K562 (cell line): ENCODE data around the gene MATN4. TPM values are rescaled to one million over a fixed set of nuclear protein-coding genes. Genes with fewer than 3 reads are reported as not detected.

Experiments used
- ATAC-seq: fragments of 200-7000 bp; cut with Tn5 transposase; 3 replicates; pipeline ENCODE4 v1.9.1; 2020; ENCODE audit warnings: moderate library complexity
- BruUV-seq: library from RNA; stranded (reverse); fragments of 400-500 nt; replicated peaks from 2 replicates; lab custom pipeline; 2021; lab: Mats Ljungman, UMichigan
- CTCF ChIA-PET: fragments of 300-600 bp; formaldehyde crosslinking; extraction: SDS; loops from one replicate; lab custom pipeline; 2021; ENCODE audit warnings: low intra/inter-chr PET ratio; lab: Yijun Ruan, JAX
- POLR2A ChIA-PET: fragments of 300-600, 350-650 bp; sonication (Branson Sonifier 250); formaldehyde crosslinking; extraction: SDS; loops from one replicate; lab custom pipeline; 2021; ENCODE audit warnings: antibody characterized with exemption, inconsistent platforms; lab: Yijun Ruan, JAX
- DNase-seq, 4 experiments: peaks; one replicate each; pipeline versions ENCODE4 v3.0.0 to v3.0.0-alpha.2; 2011 to 2018; ENCODE audit warnings: low spot score in 3 of 4, mixed read lengths in 3 of 4; ENCODE audit errors: extremely low read depth in 1 of 4
- FAIRE-seq: peaks from 2 replicates; lab custom pipeline; 2011; peaks lifted over from hg19 to GRCh38; lab: Jason Lieb, UNC
- H2AFZ ChIP-seq: 2 replicates; pipeline ENCODE4 v1.6.0; 2011; ENCODE audit warnings: low read depth, low read length, control low read depth, inconsistent platforms
- H3K27ac ChIP-seq: fragments of 200-600 bp; 3 replicates; pipeline ENCODE4 v1.8.0; 2011; ENCODE audit warnings: low read depth, mild to moderate bottlenecking, control low read depth, inconsistent platforms, low read length, moderate library complexity, mixed read lengths; ENCODE audit errors: extremely low read depth
- H3K27me3 ChIP-seq, 2 experiments: fragments of 300-600 bp in 1 of 2; 2 replicates in 1 of 2; 3 replicates in 1 of 2; pipeline versions ENCODE4 v1.6.0 to v1.8.0; 2011; ENCODE audit warnings: inconsistent platforms in 2 of 2, low read length in 2 of 2, mild to moderate bottlenecking in 1 of 2, mixed read lengths in 1 of 2, moderate library complexity in 1 of 2; ENCODE audit not compliant: control insufficient read depth in 2 of 2, insufficient read depth in 2 of 2
- H3K36me3 ChIP-seq: fragments of 300-600 bp; 3 replicates; pipeline ENCODE4 v1.8.0; 2011; ENCODE audit warnings: mild to moderate bottlenecking, low read length, inconsistent platforms; ENCODE audit not compliant: control insufficient read depth, insufficient read depth
- H3K4me1 ChIP-seq, 2 experiments: fragments of 200-600 bp in 1 of 2; replicated peaks in 1 of 2; 2 replicates in 1 of 2; 3 replicates in 1 of 2; pipeline versions ENCODE4 v1.5.1 to v1.8.0; 2011; ENCODE audit warnings: inconsistent platforms in 2 of 2, low read length in 2 of 2, mild to moderate bottlenecking in 1 of 2, mixed read lengths in 1 of 2, moderate library complexity in 1 of 2; ENCODE audit not compliant: control insufficient read depth in 2 of 2, insufficient read depth in 2 of 2
- H3K4me2 ChIP-seq: 2 replicates; pipeline ENCODE4 v1.6.1; 2011; ENCODE audit warnings: low read length, control low read depth, inconsistent platforms, mixed read lengths; ENCODE audit not compliant: insufficient read depth
- H3K4me3 ChIP-seq: fragments of 200-600 bp; sonication (generic), shearing (Covaris generic); 2 replicates; pipeline ENCODE4 v1.5.1; 2016; ENCODE audit warnings: control low read depth, inconsistent platforms
- H3K79me2 ChIP-seq: fragments of 200-600 bp; 3 replicates; pipeline ENCODE4 v1.8.0; 2011; ENCODE audit warnings: low read length, inconsistent platforms; ENCODE audit not compliant: control insufficient read depth, insufficient read depth
- H3K9ac ChIP-seq, 2 experiments: 2 replicates each; pipeline versions ENCODE4 v1.6.0 to v1.6.1; 2011; ENCODE audit warnings: low read depth in 2 of 2, low read length in 2 of 2, control low read depth in 1 of 2, inconsistent platforms in 1 of 2, mild to moderate bottlenecking in 1 of 2, mixed read lengths in 1 of 2; ENCODE audit not compliant: insufficient read depth in 1 of 2
- H3K9me1 ChIP-seq: one replicate; pipeline ENCODE4 v1.6.0; 2011; ENCODE audit warnings: inconsistent platforms, mild to moderate bottlenecking, low read length, moderate library complexity; ENCODE audit not compliant: control insufficient read depth, insufficient read depth
- H3K9me3 ChIP-seq: replicated peaks from 2 replicates; pipeline ENCODE4 v1.5.1; 2011; ENCODE audit warnings: low read depth, low read length, inconsistent platforms; ENCODE audit not compliant: control insufficient read depth, insufficient read depth
- H4K20me1 ChIP-seq: replicated peaks from 2 replicates; pipeline ENCODE4 v1.6.1; 2011; ENCODE audit warnings: low read length, inconsistent platforms, mixed read lengths; ENCODE audit not compliant: control insufficient read depth, insufficient read depth
- FOXA3 ChIP-seq, 2 experiments: fragments of 450-650 bp in 1 of 2; sonication (generic) in 1 of 2; formaldehyde crosslinking; IDR thresholded peaks in 1 of 2; conservative IDR thresholded peaks in 1 of 2; 2 replicates each; pipeline versions ENCODE4 v1.4.0 to v1.8.0; 2020 to 2022; ENCODE audit warnings: mild to moderate bottlenecking in 2 of 2, missing genetic modification reagents in 1 of 2
- GABPB1 ChIP-seq: sonication (generic); formaldehyde crosslinking; IDR thresholded peaks from 2 replicates; pipeline ENCODE4 v1.8.0; 2022; ENCODE audit warnings: mild to moderate bottlenecking, missing genetic modification reagents
- ILK ChIP-seq: fragments of 450-650 bp; IDR thresholded peaks from 2 replicates; pipeline ENCODE4 v1.6.1; 2016; ENCODE audit warnings: missing genetic modification characterization, low read depth, mild to moderate bottlenecking, missing compliant biosample characterization, moderate library complexity, borderline replicate concordance
- NR2C2 ChIP-seq, 2 experiments: fragments of 200-800 bp in 1 of 2; sonication (Bioruptor generic) in 1 of 2; sonication (generic) in 1 of 2; formaldehyde crosslinking in 1 of 2; IDR thresholded peaks; 2 replicates each; pipeline versions ENCODE4 v1.6.1 to v1.8.0; 2016 to 2022; ENCODE audit warnings: mild to moderate bottlenecking in 1 of 2, missing compliant biosample characterization in 1 of 2, missing genetic modification characterization in 1 of 2, missing genetic modification reagents in 1 of 2
- SPI1 ChIP-seq: IDR thresholded peaks from 2 replicates; pipeline ENCODE4 v1.6.1; 2011; ENCODE audit warnings: low read depth, low read length, control low read depth, borderline replicate concordance
- ZNF57 ChIP-seq: fragments of 450-650 bp; formaldehyde crosslinking; IDR thresholded peaks from 2 replicates; pipeline ENCODE4 v1.4.0; 2020; ENCODE audit warnings: mild to moderate bottlenecking, moderate library complexity
- ZSCAN32 ChIP-seq: fragments of 450-650 bp; formaldehyde crosslinking; IDR thresholded peaks from 2 replicates; pipeline ENCODE4 v1.4.0; 2020; ENCODE audit warnings: mild to moderate bottlenecking, moderate library complexity
- WGBS: fragments of 100-300 bp; shearing (Covaris generic); methylation state at CpG from one replicate; pipeline ENCODE4 v1.1.6; 2016; ENCODE audit warnings: low coverage, mixed read lengths; ENCODE audit not compliant: insufficient coverage; ENCODE audit errors: missing lambda C conversion rate; 5-methylcytosine and 5-hydroxymethylcytosine counted together
- in situ Hi-C: fragments of 300-500 bp; cut with MboI; formaldehyde crosslinking; loops from 4 replicates; pipeline ENCODE4 v1.15.0; 2018; ENCODE audit warnings: inconsistent platforms, mixed read lengths
- intact Hi-C: fragments of 100-400 bp; cut with micrococcal nuclease; formaldehyde crosslinking; loops from 2 replicates; pipeline ENCODE4 v1.14.2; 2022
- polyA plus RNA-seq, 8 experiments: library from polyadenylated mRNA; depleted of rRNA in 4 of 8; stranded (reverse) in 5 of 8; unstranded in 3 of 8; fragments of >200 nt; fragmentation: Nextera tagmentation in 2 of 8; fragmentation: Illumina TruSeq in 1 of 8; extraction: Ambion mirVana in 2 of 8; extraction: Trizol in 1 of 8; gene quantifications; 2 replicates each; pipeline versions ENCODE4 v1.2.1 to v1.2.3, GENCODE V29; 2011 to 2014; ENCODE audit warnings: inconsistent platforms in 1 of 8, missing spikeins in 1 of 8
- total RNA-seq, 7 experiments: library from RNA; depleted of rRNA in 6 of 7; stranded (reverse); fragments of >200 nt in 6 of 7; fragmentation: Illumina TruSeq in 2 of 7; extraction: Trizol in 2 of 7; gene quantifications; 2 replicates each; pipeline versions ENCODE4 v1.2.1 to v1.2.3, GENCODE V29; 2011 to 2021; ENCODE audit warnings: low replicate concordance in 1 of 7
- TF ChIP-seq, protein P1 (sequence below): fragments of 250-450 bp; sonication (Bioruptor Pico); IDR thresholded peaks from 2 replicates; pipeline ENCODE4 v1.8.0; 2021; ENCODE audit warnings: moderate library complexity, mild to moderate bottlenecking, inconsistent platforms
- TF ChIP-seq, protein P2 (sequence below): fragments of 450-650 bp; IDR thresholded peaks from 2 replicates; pipeline ENCODE4 v1.6.1; 2018; ENCODE audit warnings: mild to moderate bottlenecking, low read depth; ENCODE audit not compliant: partially characterized antibody

Gene MATN4
- total and polyA plus RNA-seq, 9 of the 15 experiments (the other 6 are each of a cell fraction or from before 2014, with no cell fraction given) = 0.09 TPM; not detected in 8

DNA sequence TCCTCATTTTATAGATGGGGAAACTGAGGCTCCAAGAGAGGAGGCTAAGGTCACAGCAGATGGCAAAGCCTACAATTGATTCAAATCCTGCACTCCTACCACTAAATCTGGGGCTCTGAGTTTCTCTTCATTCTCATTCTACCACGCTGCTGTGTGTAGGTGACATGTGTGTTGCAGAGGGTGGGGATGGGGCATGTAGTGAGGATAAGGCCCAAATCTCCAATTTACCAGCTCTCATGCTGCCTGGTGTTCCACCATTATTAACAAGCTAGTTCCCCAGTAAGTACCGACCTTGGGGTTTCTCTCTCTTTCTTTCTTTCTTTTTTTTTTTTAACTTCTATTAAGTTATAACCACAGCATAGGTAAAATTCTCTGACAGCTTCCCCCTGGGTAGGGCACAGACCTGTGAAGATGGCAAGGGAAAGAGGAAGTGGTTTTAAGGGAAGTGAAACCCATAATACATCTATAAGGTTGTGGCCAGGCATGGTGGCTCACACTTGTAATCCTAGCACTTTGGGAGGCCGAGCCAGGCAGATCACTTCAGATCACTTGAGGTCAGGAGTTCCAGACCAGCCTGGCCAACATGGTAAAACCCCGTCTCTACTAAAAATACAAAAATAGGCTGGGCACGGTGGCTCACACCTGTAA lies 13.0 kb upstream of the MATN4 start:
- intact Hi-C loops = no loop called here
- Histone ChIP-seq H3K27ac (no peak overlapping the region), H3K4me3 (no peak overlapping the region), H3K4me1 (peaks cover 4 to 19% of the 10 kb centered on the region in 2 experiments; a peak in 4 of 5 replicates), H3K9ac (no peak overlapping the region), H2AFZ (no peak overlapping the region), H3K27me3 (peaks cover 10 to 16% of the 10 kb centered on the region in 2 experiments; a peak in 4 of 5 replicates), H3K9me3 (no peaks in the 10 kb centered on the region), H3K9me1 (peaks cover 3% of the 10 kb centered on the region), H3K4me2 (no peak overlapping the region), H3K36me3 (no peaks in the 10 kb centered on the region), H3K79me2 (no peaks in the 10 kb centered on the region), H4K20me1 (no peaks in the 10 kb centered on the region)
- 29% methylated on average over 5 of the region's 5 CpGs for WGBS
- ChIA-PET CTCF (interaction anchor here (0.5 to 2.4 kb wide), 3 partner anchors 112 to 450 kb away, joined by 4 to 11 read pairs (median 6); no protein-coding TSS in a partner anchor), POLR2A (interaction anchor here (0.5 to 1.2 kb wide), 5 partner anchors 9 to 42 kb away, joined by 3 to 6 read pairs (median 3); partner anchors contain the start of gene SYS1)
- no peak for TF ChIP-seq NR2C2 (CRISPR knock-in tag; IDR thresholded peaks at IDR 0.05)
- no peak for TF ChIP-seq NR2C2 (tag; IDR thresholded peaks at IDR 0.05)
- peak; percentile 82 for TF ChIP-seq SPI1
- no peak for FAIRE-seq
- no peak for ATAC-seq
- no peak for DNase-seq
- in situ Hi-C loops = loop anchor here (5.0 kb wide), 3 partner anchors 46 to 451 kb away; no protein-coding TSS in a partner anchor
- no TSS peak for BruUV-seq

DNA sequence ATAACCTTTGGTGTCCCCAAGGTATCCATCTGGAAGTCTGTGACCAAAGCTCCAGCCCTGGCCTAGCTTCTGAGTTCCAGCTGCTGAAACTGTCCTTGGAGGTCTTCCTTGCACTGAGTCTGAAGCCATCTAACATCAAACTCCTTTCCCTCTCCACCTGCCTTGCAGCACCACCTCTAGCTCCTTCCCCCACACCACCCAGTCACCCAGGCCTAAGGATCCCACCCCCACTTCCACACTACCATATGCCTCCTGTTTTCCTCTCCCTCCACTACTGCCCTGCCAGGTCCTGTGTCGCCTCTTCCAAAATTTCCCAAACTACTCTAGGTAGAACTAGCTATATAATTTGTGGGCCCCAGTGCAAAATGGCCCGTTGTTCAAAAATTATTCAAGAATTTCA lies 10.8 kb upstream of the MATN4 start:
- Histone ChIP-seq H3K4me2 (no peak overlapping the region; the same call in 1 of the 2 replicates), H3K9me3 (no peaks in the 10 kb centered on the region), H2AFZ (no peak overlapping the region), H3K27me3 (peaks cover 10 to 25% of the 10 kb centered on the region in 2 experiments; a peak in 4 of 5 replicates), H3K9me1 (no peaks in the 10 kb centered on the region), H4K20me1 (no peaks in the 10 kb centered on the region; the same call in 1 of the 2 replicates), H3K9ac (no peak overlapping the region), H3K27ac (no peak overlapping the region), H3K4me3 (no peak overlapping the region), H3K36me3 (no peaks in the 10 kb centered on the region), H3K4me1 (peaks cover 4 to 17% of the 10 kb centered on the region in 2 experiments; a peak in 4 of 5 replicates), H3K79me2 (no peaks in the 10 kb centered on the region)
- CTCF ChIA-PET = interaction anchor here (0.6 to 2.3 kb wide), 9 partner anchors 12 to 573 kb away, joined by 3 to 23 read pairs (median 4); no protein-coding TSS in a partner anchor
- intact Hi-C loops = loop anchor here (10.0 kb wide), 1 partner anchor 226 kb away; the partner anchor contains the start of gene EPPIN
- 0% methylated on average over 1 of the region's 2 CpGs for WGBS
- ATAC-seq = no peak
- POLR2A ChIA-PET = interaction anchor here (0.7 to 1.5 kb wide), 3 partner anchors 18 to 452 kb away, joined by 4 to 5 read pairs (median 4); no protein-coding TSS in a partner anchor
- no peak for DNase-seq
- in situ Hi-C loops = no loop called here
- no TSS peak for BruUV-seq
- no peak for FAIRE-seq
- TF ChIP-seq ILK (tag) (no peak), GABPB1 (CRISPR knock-in tag) (no peak), ZSCAN32 (CRISPR knock-in tag) (no peak), ZNF57 (CRISPR knock-in tag) (no peak), FOXA3 (CRISPR knock-in tag; conservative IDR thresholded peaks at IDR 0.05 in 1 of 2, IDR thresholded peaks at IDR 0.05 in 1 of 2) (no peak)
- TF ChIP-seq, protein P1, sequence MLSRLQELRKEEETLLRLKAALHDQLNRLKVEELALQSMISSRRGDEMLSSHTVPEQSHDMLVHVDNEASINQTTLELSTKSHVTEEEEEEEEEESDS = no peak
- TF ChIP-seq, protein P2, sequence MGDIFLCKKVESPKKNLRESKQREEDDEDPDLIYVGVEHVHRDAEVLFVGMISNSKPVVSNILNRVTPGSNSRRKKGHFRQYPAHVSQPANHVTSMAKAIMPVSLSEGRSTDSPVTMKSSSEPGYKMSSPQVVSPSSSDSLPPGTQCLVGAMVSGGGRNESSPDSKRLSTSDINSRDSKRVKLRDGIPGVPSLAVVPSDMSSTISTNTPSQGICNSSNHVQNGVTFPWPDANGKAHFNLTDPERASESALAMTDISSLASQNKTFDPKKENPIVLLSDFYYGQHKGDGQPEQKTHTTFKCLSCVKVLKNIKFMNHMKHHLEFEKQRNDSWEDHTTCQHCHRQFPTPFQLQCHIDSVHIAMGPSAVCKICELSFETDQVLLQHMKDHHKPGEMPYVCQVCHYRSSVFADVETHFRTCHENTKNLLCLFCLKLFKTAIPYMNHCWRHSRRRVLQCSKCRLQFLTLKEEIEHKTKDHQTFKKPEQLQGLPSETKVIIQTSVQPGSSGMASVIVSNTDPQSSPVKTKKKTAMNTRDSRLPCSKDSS = no peak
